CD4-positive, alpha-beta T cell treated with Interleukin-4 for 4 hours (primary cell): ENCODE results near the gene RGS9.

Source experiments
- DNase-seq: peaks from one replicate; pipeline ENCODE4 v3.0.0-alpha.2; 2020

RGS9 gene

GRCh38 chr17:65265276-65265675 is 128.1 kb downstream of the RGS9 start:
- peak; percentile 5 for DNase-seq

- no peak for DNase-seq
Observed at GRCh38 chr17:65268832-65269231, 131.7 kb downstream of the RGS9 start.

- DNase-seq, result no peak
Observed at GRCh38 chr17:65270499-65271253, 133.5 kb downstream of the RGS9 start.

- DNase-seq, result no peak
Observed at GRCh38 chr17:65271296-65271695, 134.1 kb downstream of the RGS9 start.
